Smooth muscle cell of the coronary artery (primary cell): ENCODE measurements around the gene SRPRA. TPM values are rescaled to one million over a fixed set of nuclear protein-coding genes. Genes with fewer than 3 reads are reported as not detected.

ENCODE experiments used
- total RNA-seq: library from RNA; depleted of rRNA; stranded (reverse); fragments of >200 nt; gene quantifications from 2 replicates; pipeline ENCODE4 v1.2.3, GENCODE V29; 2014; ENCODE audit warnings: low replicate concordance

SRPRA gene
- total RNA-seq, result 48.0 and 57.5 TPM in 2 replicates

GRCh38 chr11:126268708-126269579, at the start of gene SRPRA, which contains the start of gene FOXRED1:
SRPRA (minus strand) TSS chr11:126268895; CDS start chr11:126268804, 91 bp downstream.
FOXRED1 (plus strand) TSS chr11:126269154; CDS start chr11:126269207, 53 bp downstream.

GRCh38 chr11:126303623-126304456, 35.1 kb upstream of the SRPRA start, which contains the start of gene DCPS:
DCPS (plus strand) TSS chr11:126304060; CDS start chr11:126304081, 21 bp downstream.

GRCh38 chr11:126282736-126283591, 14.3 kb upstream of the SRPRA start, which contains the start of gene TIRAP:
TIRAP (plus strand) TSS chr11:126283093; CDS start chr11:126290895, 7,802 bp downstream.

Other genes with a start within 250 kb of the SRPRA start
- gene CDON, start 206.0 kb downstream of the SRPRA start, total RNA-seq, result 3.0 and 104 TPM in 2 replicates
- gene RPUSD4, start 57.2 kb downstream of the SRPRA start, total RNA-seq, result 27.4 and 53.0 TPM in 2 replicates
- 10.2 and 15.2 TPM in 2 replicates for gene FAM118B, start 57.1 kb downstream of the SRPRA start, total RNA-seq
- gene FOXRED1, start 259 bp upstream of the SRPRA start, total RNA-seq, result 10.4 and 12.8 TPM in 2 replicates
- 1.3 and 1.7 TPM in 2 replicates for gene TIRAP, start 14.2 kb upstream of the SRPRA start, total RNA-seq
- gene DCPS, start 35.2 kb upstream of the SRPRA start, total RNA-seq, result 11.3 and 16.3 TPM in 2 replicates
- gene ST3GAL4, start 86.8 kb upstream of the SRPRA start, total RNA-seq, result 16.8 and 42.0 TPM in 2 replicates